CD4-positive, alpha-beta T cell treated with Interferon gamma for 1 hour (primary cell): ENCODE results near the gene USP54.
"Not testable (repeated sequence)": the region's sequence is repeated elsewhere in the genome, so short reads cannot be mapped to it uniquely, and the experiment has no call there.

Experiments
- DNase-seq: peaks from one replicate; pipeline ENCODE4 v3.0.0-alpha.2; 2020

The USP54 gene, protein sequence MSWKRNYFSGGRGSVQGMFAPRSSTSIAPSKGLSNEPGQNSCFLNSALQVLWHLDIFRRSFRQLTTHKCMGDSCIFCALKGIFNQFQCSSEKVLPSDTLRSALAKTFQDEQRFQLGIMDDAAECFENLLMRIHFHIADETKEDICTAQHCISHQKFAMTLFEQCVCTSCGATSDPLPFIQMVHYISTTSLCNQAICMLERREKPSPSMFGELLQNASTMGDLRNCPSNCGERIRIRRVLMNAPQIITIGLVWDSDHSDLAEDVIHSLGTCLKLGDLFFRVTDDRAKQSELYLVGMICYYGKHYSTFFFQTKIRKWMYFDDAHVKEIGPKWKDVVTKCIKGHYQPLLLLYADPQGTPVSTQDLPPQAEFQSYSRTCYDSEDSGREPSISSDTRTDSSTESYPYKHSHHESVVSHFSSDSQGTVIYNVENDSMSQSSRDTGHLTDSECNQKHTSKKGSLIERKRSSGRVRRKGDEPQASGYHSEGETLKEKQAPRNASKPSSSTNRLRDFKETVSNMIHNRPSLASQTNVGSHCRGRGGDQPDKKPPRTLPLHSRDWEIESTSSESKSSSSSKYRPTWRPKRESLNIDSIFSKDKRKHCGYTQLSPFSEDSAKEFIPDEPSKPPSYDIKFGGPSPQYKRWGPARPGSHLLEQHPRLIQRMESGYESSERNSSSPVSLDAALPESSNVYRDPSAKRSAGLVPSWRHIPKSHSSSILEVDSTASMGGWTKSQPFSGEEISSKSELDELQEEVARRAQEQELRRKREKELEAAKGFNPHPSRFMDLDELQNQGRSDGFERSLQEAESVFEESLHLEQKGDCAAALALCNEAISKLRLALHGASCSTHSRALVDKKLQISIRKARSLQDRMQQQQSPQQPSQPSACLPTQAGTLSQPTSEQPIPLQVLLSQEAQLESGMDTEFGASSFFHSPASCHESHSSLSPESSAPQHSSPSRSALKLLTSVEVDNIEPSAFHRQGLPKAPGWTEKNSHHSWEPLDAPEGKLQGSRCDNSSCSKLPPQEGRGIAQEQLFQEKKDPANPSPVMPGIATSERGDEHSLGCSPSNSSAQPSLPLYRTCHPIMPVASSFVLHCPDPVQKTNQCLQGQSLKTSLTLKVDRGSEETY (N-terminal part only)

GRCh38 chr10:73590881-73591799 is at the start of gene USP54:
Gene USP54, minus strand, starts transcription at chr10:73591342. Its CDS starts 15,684 bp downstream, at chr10:73575658.
- DNase-seq: no peak

DNA sequence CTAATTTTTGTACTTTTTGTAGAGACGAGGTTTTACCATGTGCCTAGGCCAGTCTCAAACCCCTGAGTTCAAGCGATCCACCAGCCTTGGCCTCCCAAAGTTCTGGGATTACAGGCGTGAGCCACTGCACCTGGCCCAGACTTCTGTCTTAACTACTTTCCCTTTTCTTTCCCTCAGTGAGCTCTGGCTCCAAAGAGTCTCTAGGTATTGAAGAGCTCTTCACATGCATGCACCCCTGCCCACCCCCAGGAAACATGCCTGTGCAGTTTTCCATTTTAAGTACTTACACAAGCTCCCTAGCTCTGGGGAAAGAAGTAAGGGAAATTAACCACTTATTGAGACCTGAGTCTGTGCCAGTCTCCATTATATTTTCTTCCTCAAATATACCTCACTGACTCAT is 48.1 kb upstream of the USP54 start:
- DNase-seq: no peak

GRCh38 chr10:73635781-73636180 is 44.6 kb upstream of the USP54 start:
- no peak for DNase-seq

DNA sequence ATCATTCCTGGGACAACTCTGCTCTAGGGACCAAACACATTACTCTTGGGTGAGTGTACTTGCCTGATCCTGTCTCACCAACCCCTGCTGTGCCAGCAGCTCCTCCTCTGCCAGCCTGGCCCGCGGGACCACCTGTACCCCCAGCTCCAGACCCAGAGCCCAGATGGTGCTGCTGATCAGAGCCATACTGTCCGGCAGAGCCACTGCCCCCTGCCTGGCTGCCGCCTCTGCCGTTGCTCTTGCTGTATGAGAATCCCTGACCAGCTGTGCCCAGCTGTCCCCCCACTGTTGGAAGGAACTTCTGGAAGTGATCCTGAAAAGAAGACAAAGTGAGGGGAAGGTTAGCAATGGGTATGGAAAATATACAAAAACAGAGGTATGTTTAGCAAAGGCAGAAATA is 43.3 kb upstream of the USP54 start:
- no peak for DNase-seq

DNA sequence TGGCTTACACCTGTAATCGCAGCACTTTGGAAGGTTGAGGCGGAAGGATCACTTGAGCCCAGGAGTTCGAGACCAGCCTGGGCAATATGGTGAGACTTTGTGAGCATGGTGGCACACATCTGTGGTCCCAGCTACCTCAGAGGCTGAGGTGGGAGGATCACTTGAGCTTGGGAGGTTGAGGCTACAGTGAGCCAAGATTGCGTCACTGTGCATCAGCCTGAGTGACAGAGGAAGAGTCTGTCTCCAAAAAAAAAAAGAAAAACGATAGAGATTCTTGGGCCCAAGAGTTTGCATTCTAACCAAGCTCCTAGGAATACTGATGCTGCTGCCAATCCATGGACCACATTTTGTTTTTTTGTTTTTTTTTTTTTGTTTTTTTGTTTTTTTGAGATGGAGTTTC is 38.0 kb upstream of the USP54 start:
- DNase-seq: no peak

GRCh38 chr10:73628405-73628804 is 37.3 kb upstream of the USP54 start:
- DNase-seq: no peak

DNA sequence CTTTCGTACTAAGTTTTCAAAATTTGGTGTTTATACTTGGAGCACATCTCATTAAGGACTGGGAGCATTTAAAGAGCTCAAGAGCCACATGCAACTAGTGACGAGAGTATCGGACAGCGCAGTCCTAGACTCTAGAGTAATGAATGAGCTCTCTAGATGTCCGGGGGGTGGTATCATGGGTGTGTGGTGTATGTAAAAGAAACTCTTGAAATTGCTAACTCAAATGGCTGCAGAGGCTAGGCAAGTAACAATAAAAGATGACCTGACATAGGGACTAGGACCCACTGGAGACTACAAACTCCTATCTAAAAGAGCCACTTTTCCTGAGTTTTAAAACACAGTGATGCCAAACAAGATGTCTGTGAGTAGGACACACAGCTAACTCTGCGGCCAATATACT is 36.2 kb upstream of the USP54 start:
- DNase-seq: no peak

DNA sequence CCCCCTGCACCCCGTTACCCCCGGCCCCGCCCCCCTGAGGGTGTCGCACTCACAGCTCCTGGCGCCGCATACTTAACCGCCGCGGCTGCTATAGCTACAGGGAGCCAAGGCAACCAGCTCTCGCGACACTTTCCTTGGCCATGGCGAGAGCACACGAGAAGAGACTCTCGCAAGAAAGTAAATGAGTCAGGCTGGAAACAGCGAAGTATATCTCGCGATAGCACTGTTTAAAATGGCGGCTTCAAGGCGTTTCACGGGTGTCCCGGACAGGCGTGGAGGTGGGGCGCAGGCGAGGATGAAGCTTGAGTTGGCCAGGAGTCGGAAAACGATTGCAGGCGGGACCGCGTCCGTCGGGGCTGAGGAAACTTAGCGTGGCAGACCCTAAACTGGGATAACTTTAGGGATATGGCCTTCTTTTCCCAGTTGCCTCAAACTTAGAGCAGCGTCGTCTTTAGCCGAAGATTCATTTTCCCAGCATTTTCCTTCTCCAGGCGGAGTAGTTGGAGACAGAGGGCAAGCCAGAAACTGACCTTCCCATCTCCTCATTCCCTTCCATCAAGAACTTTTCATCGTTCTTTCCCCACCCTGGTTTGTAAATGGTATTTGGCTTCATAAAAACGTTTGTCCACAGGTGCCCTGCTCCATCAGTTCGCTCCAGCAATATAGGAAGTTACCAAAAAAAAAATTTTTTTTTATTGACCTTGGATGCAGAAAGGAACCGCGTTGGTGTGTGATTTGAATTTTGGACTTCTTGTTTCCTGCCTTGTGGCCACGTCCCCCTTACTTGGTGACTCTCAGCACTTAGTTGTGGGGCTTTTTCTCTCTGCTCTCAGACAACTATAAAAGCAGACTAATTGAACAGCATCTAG is 35.0 kb upstream of the USP54 start:
- DNase-seq: peak; percentile 96

- no peak for DNase-seq
These were observed 34.1 kb upstream of the USP54 start for GRCh38 chr10:73625004-73625883.

- DNase-seq: no peak
These were observed 31.9 kb upstream of the USP54 start for GRCh38 chr10:73623056-73623455.

GRCh38 chr10:73620974-73621373 is 29.8 kb upstream of the USP54 start:
- DNase-seq: not testable (repeated sequence)

DNA sequence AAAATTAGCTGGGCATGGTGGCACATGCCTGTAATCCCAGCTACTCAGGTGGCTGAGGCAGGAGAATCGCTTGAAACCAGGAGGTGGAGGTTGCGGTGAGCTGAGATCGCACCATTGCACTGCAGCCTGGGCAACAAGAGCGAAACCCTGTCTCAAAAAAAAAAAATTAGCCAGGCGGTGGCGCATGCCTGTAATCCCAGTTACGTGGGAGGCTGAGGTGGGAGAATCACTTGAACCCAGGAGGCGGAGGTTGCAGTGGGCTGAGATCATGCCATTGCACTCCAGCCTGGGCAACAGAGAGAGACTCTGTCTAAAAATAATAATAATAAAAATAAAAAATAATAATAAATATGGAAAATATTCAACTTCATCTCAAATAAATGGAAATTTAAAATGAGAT is 26.0 kb upstream of the USP54 start:
- not testable (repeated sequence) for DNase-seq

- DNase-seq: no peak
These were observed 23.6 kb upstream of the USP54 start for GRCh38 chr10:73614720-73615119.

GRCh38 chr10:73609116-73609515 is 18.0 kb upstream of the USP54 start:
- no peak for DNase-seq

DNA sequence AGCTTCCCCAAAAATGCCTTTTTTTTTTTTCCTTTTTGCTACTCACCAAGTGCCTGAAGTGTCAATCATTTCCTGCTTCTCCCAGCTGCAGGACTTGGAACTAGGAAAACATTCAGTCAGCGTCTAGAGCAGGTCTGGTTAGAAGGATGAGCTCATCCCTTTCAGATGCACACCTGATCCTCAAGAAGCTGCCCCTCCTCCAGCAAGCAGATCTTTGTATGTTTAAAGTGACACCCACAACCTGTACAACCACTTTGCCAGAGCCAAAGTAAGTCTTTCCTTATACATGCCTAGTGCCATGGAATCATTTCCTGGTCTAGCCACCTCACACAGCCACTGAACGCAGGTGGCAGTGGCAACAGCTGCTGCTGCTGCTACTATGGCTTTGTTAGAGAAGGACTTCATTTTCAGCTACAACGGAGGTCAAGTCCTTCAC is 10.4 kb upstream of the USP54 start:
- DNase-seq: no peak

DNA sequence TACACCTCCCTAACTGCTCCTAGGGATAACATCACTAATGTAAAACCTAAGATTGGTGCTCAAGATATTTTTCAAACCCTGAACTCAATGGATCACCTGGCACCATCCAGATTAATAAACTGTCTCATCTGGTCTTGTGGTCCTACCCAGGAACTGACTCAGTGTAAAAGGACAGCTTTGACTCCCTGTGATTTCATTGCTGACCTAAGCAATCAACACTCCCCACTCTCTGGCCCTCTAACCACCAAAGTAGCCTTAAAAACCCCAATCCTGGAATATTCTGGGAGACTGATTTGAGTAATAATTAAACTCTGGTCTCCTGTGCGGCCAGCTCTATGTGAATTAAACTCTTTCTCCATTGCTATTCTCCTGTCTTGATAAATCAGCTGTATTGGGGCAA is 6.2 kb upstream of the USP54 start:
- DNase-seq: no peak

- DNase-seq: no peak
These were observed 2.7 kb upstream of the USP54 start for GRCh38 chr10:73593812-73594211.

DNA sequence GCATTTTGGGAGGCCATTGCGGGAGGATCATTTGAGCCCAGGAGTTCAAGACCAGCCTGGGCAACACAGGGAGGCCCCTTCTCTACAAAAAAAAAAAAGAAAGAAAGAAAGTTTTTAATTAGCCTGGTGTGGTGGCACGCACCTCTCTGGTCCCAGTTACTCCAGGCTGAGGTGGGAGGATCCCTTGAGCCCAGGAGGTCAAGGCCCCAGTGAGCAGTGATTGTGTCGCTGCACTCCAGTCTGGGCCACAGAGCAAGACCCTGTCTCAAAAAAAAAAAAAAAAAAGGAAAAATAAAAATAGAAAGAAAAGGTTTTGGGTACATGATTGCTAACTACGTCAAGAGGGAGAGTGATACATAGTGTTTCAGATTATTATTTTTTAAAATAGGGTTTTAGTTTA is 2.0 kb upstream of the USP54 start:
- DNase-seq: no peak

DNA sequence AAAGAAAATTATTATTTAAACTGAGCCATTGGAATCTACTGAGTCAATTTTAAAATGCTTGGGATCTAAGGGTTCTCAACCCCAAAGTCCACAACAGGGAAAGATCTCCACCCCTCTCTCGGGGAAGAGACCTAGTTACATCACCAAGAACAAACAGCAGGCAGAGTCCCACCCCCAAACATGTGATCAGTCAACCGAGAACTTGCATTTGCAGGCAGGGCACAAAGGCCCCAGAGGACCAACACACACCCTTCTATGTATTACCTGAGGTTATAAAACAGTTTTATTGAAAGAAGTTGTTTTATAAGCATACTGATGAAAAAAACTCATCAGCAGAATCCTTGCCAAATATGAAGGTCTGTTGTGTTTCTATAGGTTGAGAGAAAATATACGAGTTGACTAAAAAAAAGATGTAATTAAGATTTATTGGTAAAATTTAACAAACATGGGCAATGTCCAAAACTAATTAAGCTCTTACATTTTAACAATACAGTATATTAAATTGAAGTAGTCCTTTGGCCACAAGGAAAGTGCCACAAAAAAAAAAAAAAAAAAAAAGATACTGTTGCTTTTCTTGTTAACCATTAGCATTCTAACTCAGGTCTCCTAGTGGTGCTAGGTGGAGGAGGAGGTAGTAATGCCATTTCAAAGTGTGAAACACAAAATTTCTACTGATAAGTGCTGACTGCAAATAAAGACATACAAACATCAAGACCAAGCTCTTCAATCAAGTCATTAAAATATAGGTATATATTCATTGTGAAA is 975 bp upstream of the USP54 start:
- DNase-seq: peak; percentile 15
